Measurements from ENCODE around the gene ACSF3.

ACSF3 gene

DNA sequence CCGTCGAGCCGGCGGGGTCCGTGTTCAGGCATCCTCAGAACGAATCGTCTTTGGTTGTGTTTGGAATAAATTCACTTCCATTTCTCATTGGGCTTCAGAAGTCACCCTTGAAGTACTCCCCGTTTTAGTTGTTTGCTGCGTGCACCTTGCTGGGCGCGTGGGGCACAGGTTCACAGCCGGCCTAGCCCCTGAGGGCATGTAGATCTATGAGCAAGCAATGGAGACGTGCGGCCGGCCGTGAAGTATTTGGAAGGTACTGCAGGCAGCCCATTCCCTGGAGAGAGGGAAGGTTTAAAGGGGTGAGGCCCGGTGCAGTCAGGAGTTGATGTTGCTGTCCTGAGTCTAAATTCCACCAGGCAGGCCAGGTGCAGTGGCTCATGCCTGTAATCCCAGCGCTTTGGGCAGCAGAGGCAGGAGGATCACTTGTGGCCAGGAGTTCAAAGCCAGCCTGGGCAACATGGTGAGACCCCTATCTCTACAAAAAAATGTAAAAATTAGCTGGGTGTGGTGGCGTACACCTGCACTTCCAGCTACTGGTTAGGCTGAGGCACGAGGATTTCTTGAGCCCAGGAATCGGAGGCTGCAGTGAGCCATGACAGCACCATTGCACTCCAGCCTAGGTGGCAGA is 714 bp downstream of the ACSF3 start:
- no peak for DNase-seq

DNA sequence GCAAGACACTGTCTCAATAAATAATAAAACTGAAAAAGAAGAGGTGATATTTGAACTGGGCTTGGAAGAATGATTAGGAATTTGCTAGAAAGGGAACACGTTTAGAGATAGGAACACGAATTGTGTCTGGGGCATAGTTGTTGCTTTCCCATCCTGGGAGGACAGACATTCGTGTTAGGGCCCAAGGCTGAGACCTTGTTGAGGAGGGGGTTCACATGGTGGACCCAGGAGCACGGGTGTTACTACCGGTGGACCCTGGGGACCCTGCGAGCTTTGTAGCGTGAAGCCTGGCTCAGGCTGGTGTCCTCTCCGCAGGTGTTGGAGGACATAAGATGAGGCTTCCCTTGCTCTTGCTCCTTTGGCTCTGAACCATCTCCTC is 1.2 kb downstream of the ACSF3 start:
- DNase-seq, result no peak

GRCh38 chr16:89095491-89095951 is 1.9 kb downstream of the ACSF3 start:
- DNase-seq, result no peak

DNA sequence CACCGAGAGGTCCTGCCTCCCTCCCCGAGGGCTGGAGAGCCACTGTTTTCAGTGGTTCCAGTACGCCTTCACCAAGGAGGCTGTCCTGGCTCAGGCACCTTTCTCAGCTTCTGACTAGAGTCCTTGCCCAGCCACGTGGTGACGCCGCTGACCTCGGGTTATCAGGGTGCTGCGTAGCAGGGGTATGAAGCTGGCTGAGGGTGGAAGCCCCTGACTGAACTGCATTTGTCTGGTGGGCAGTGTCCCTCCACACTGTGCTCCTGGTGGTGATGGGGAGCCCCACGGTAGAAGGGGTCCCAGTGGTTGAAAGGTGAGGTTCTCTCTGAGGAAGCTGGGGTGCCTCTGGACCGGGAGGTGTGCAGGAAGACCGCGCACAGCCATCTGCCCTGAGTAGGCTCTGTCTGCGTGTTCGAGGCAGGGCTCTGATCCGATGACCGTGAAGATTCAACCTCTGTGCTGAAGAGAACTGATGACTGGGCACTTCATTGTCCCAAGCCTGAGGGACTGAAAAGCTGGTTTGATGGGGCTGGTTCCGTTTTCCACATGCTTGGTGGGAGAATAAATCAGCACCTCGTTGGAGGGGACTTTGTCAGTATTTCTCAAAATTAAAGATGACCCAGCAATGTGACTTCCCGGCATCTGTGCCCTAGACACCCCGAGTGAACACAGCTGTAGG is 2.5 kb downstream of the ACSF3 start:
- no peak for DNase-seq

DNA sequence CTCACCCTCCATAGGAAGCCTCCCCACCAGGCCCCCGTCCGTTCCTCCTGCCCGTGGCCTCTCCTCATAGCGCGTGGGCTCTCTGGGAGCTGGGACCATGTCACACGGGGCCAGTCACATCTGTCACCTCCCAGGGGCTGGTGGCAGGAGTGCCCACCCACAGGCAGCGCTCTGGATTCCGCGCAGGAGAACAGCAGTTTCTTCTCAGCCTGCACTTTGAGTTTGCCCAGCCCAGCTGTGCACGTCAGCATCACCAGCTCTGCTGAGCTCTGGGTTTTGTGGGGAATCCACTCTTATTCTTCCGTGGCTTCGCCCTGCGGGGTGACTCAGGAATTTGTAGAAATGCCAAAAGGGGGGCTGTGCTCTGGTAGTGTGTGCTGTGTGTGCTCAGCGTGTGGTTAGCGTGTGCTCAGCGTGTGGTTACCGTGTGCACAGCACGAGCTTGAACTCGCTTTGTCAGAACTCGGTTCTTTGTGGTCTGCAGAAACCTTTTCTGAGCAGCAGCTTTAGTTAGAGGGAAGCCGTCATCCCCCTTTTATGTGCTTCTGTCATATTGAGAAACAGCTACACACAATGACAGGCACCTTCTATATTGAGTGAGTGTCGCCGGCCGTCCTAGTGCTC is 3.2 kb downstream of the ACSF3 start:
- peak in 1 of 56 donors; percentile 14 for DNase-seq

DNA sequence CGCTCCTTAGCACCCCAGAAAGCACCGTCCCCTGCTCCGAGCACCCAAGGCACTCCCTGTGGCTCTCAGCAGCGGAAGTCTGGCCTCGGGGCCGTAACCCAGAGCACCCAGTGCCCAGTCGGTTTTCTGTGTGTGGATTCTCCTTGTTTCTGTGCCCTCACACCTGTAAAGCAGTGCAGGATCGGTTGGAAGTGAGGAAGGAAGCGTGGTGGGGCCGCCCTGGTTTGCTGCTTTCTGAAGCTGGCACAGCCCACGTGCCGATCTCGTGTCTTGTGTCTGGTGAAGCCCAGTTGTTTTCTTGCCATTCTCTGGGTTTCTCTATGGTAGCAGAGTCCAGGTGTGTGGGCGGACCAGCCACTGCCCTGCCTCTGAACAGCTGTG is 3.7 kb downstream of the ACSF3 start:
- no peak for DNase-seq

DNA sequence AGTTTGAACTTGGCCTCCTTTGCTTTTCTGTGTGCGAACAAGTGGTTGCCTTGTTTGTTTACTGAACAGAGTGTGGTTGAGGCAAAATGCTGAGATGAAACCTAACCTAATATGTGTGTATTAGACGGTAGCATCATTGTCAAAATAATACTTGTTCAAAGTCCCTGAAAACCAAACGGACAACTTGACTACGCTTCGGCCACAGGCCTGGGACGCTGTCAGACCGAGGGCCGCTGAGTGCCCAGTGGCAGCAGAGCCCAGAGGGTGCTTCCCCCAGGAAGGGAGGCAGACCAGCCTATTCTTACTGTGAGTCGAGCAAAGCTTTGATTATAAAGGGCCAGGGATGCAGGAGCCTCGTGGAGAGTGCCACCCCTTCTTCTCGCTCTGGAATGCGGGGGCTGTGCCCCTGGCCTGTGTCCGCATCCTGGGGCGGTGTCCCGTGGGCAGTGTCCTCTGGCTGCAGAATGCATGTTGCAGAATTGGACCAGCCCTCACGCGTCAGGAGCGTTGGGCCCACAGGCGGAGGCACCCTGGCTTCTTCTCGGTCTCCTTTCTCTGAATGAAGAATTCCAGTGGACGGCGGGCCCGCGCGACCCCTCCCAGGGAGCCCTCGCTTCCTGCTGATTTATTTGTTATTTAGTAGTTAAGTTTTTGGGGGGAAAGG is 5.2 kb downstream of the ACSF3 start:
- no peak for DNase-seq

DNA sequence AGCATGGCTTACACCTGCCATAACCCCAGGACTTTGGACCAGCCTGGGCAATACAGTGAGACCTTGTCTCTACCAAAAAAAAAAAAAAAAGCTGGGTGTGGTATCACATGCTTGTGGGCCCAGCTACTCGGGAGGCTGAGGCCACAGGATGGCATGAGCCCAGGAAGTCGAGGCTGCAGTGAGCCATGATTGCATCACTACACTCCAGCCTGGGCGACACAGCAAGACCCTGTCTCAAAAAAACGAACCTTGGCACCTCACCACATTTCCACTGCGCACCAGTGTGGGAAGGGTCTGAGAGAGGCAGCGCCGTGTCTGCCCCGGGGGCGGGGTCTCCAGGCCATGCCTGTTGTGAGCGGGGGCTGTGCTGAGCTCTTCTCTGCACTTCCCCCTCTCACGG is 6.3 kb downstream of the ACSF3 start:
- DNase-seq, result no peak

DNA sequence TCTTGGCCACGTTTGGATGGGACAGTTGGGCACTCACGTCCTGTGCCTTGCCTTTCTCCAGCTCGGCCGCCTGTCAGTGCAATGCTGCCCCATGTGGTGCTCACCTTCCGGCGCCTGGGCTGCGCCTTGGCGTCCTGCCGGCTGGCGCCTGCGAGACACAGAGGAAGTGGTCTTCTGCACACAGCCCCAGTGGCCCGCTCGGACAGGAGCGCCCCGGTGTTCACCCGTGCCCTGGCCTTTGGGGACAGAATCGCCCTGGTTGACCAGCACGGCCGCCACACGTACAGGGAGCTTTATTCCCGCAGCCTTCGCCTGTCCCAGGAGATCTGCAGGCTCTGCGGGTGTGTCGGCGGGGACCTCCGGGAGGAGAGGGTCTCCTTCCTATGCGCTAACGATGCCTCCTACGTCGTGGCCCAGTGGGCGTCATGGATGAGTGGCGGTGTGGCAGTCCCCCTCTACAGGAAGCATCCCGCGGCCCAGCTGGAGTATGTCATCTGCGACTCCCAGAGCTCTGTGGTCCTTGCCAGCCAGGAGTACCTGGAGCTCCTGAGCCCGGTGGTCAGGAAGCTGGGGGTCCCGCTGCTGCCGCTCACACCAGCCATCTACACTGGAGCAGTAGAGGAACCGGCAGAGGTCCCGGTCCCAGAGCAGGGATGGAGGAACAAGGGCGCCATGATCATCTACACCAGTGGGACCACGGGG is 7.1 kb downstream of the ACSF3 start:
- no peak for DNase-seq

DNA sequence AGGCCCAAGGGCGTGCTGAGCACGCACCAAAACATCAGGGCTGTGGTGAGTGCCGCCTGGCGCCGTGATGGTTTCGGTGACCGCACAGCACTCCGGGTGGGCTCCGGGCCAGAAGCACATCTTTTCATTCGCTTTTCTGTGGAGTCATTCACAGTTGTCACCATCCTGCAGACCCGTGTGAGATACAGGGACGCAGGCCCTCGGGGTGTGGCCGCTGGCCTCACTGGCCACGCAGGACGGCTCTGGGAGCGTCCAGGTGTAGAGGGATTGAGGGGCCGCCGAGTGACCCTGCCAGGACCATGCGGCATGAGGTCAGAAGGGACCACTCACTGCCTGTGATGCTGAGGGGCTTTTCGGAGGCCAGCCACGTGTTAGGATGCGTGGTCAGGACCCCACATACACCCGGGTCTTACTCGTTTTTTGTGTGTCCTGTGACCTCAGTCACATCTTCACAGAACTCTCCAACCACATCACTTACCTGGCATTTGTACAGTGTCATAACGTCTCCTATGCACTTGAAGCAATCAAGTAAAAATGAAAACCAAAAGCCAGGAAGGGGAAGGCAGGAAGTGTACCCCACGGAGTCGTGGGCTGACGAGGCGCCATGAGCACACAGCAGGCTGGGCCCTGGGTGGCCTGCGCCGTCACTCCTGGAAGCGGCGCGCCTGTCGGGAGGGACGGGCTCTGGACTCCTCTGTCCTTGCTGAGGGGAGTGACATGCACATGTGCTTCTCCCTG is 7.8 kb downstream of the ACSF3 start:
- no peak for DNase-seq

DNA sequence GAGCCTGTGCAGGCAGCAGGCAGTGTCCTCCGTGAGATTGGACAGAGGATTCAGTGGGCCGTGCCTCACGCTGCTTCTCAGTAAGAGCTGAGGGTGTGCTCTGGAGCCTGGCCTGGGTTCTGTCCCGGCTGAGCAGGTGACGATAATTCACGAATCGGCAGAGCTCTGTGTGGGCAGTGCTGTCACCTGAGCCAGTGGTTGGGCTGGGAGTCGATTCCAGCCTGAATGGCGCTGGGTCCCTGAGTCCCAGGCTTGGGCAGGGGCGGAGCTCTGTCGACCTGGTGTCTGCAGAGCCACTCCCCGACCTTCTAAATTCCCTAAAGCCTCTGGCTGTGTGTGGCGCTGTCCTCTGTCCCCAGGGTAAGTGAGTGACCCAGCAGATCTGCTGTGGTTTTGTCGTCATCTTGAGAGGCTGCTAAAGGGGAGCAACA is 8.4 kb downstream of the ACSF3 start:
- DNase-seq, result no peak

GRCh38 chr16:89102481-89103073 is 8.9 kb downstream of the ACSF3 start:
- no peak for DNase-seq

- no peak for DNase-seq
Observed at GRCh38 chr16:89103156-89103555, 9.5 kb downstream of the ACSF3 start.

GRCh38 chr16:89103781-89104180 is 10.1 kb downstream of the ACSF3 start:
- no peak for DNase-seq

GRCh38 chr16:89104303-89104702 is 10.7 kb downstream of the ACSF3 start:
- DNase-seq, result no peak

DNA sequence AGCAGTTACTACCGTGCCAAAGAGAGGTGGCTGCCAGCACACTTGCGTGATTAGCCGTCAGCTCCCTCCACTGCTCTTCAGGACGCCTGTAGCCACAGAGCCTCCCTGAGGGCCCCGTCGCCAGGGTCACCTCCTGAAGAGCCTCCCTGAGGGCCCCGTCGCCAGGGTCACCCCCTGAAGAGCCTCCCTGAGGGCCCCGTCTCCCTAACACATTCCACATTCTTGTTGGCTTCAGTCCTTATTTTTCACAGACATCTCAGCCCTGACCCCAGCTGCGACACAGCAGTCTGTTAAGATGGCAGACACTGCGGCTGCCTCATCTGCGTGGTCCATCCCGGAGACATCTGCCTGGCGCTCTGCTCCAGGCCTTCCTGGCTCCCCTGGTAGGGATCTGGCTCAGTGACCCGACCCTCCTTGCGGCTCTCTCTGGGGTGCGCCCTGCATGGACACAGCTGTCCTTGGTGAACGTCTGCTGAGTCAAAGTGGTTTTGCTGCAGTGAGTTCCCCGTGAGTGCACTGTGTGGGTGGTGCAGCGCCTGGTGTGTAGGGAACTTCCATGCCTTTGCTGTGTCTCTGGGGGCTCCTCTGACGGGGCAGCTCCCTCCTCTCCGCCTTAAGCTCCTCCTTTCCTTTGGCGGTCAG is 11.4 kb downstream of the ACSF3 start:
- no peak for DNase-seq

DNA sequence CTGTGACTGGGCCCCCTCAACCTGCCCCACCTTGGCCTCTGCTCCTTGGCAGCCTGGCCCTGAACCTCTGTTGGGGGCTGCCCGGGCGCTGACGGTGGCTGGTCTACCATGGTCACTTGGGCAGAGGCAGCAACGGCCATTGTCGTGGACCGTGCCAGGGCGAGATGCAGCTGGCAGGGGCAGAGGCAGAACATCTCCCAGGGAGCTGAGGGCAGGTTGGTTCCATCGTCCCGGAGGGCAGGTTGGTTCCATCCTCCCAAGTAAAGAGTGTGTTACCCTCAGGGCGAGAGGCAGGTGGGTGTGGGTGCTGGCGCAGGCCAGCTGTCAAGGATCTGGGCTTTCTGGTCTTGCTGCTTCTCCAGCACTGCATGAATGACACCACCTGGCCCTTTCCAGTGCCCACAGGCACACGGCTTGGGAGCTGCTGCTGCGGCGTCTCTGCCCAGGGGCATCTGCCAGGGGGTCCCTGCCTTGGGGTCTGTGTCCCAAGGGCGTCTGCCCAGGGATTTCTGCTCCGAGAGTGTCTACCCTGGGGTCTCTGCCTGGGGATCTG is 12.0 kb downstream of the ACSF3 start:
- DNase-seq, result no peak

DNA sequence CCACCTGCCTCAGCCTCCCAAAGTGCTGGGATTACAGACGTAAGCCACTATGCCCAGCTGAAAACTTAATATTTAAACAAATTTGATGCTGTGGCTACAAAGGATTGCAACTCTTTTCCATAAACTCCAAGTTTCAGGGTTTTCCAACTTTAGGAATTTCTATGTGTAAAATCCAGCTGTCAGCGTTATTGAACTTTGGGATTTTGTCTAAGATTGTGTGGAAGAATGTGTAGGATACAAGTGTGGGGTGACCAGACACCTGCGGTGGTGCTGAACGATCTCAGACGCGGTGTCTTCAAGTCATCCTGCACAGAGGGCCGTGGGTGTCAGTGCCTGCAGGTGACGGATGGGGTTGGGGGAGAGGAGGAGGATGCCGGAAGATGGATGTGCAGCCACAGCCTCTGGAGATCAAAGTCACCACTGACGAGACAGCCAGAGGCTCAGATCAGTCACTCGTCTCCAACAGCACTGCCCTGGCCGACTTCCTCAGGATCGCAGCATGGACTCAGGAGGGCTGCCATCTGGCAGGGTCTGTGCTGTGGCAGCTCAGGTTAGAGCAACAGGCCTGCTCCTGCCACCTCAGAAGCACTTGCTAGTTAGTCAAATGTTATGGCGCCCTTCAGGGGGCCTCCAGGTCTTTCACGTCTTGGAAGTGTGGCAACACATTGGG is 13.0 kb downstream of the ACSF3 start:
- no peak for DNase-seq

DNA sequence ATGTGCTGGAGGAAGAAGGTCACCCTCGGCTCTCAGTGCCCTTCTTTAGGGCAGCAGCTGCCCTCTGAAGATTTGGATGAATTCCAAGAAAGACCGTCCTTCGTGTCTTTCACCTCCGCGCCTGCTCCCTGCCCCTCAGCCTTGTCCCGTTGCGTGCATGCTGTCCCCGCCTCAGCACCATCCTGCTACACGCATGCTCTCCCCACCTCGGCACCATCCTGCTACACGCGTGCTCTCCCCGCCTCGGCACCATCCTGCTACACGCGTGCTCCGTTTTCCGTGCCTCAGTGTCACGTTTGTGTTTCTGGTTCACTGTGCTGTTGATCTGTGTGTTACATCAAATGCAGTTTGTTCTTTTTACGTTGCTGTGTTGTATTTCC is 13.5 kb downstream of the ACSF3 start:
- DNase-seq, result no peak
